Heart left ventricle (tissue), 13 donors: ENCODE data around the gene TBKBP1.
"Not testable (repeated sequence)": the region's sequence is repeated elsewhere in the genome, so short reads cannot be mapped to it uniquely, and the experiment has no call there.

Experiments used
- CTCF ChIP-seq, 12 donors: fragments of 200-600 bp; sonication (generic) in 4 of 12; IDR thresholded peaks; one replicate each; pipeline versions ENCODE4 v1.5.0 to v1.8.0; 2018 to 2022; ENCODE audit warnings: antibody characterized with exemption in 12 of 12, mild to moderate bottlenecking in 5 of 12
- POLR2A ChIP-seq, 2 donors: fragments of 450-650 bp; IDR thresholded peaks; one replicate each; pipeline ENCODE4 v1.6.1; 2017; ENCODE audit warnings: antibody characterized with exemption in 2 of 2, mild to moderate bottlenecking in 2 of 2, moderate library complexity in 2 of 2
- donor health status: ischemic (EF 13 %, LVEDD 7.1; RV severe dilation, severe dysfunction).
- donor health status: DM: no; HTN: yes; CAD: no.
- donor health status: DM: no; HTN: no; CAD: no.
- donor health status: ischemic (EF 25% LVEDD 6.9; RV normal size, moderate dysfunction).
- donor health status: ischemic (EF 25% LVEDD 5.7; RV mildly dilated, moderate dysfunction).
- donor health status: ischemic (EF 35%, LVEDD 5.7; RV mildly dilated, moderate dysfunction).
- donor health status: nonischemic (EF 11% LVEDD 7.7; RV severe dilation, severe dysfunction).
- donor health status: DM: yes; HTN: yes; CAD: no.
- donor health status: PGD.
- donor health status: ischemic (EF 29% LVEDD 5.4; RV normal size, mild dysfunction).
- donor health status: nonischemic (EF 23%, LVEDD 6.1; RV moderate dilation, normal function).

- not testable (repeated sequence) for TF ChIP-seq CTCF, POLR2A (IDR thresholded peaks at IDR 0.05)
These were observed 11.2 kb upstream of the TBKBP1 start for GRCh38 chr17:47682727-47683126.
